K562 (cell line): ENCODE results near the gene HP.
"Not testable (repeated sequence)": the region's sequence is repeated elsewhere in the genome, so short reads cannot be mapped to it uniquely, and the experiment has no call there.

Source experiments
- CBFB ChIP-seq: sonication (generic); formaldehyde crosslinking; IDR thresholded peaks from 2 replicates; pipeline ENCODE4 v1.4.0; 2020; ENCODE audit warnings: mild to moderate bottlenecking, missing genetic modification reagents
- ESRRA ChIP-seq: fragments of 450-650 bp; IDR thresholded peaks from 2 replicates; pipeline ENCODE4 v1.6.1; 2014; ENCODE audit warnings: low read depth, mild to moderate bottlenecking, moderate library complexity, borderline replicate concordance
- ETV5 ChIP-seq: sonication (generic); formaldehyde crosslinking; IDR thresholded peaks from 2 replicates; pipeline ENCODE4 v1.4.0; 2020; ENCODE audit warnings: low read depth, mild to moderate bottlenecking, missing genetic modification reagents
- HCFC1 ChIP-seq: IDR thresholded peaks from 2 replicates; pipeline ENCODE4 v1.6.1; 2012; ENCODE audit warnings: low read depth, low read length, improper control_type of control experiment
- KDM1A ChIP-seq, 2 experiments: fragments of 450-650 bp; IDR thresholded peaks; 2 replicates each; pipeline ENCODE4 v1.6.1; 2016; ENCODE audit warnings: mild to moderate bottlenecking in 2 of 2
- POLR2AphosphoS5 ChIP-seq: IDR thresholded peaks from 2 replicates; pipeline ENCODE4 v1.6.1; 2011; ENCODE audit warnings: mild to moderate bottlenecking, low read depth, low read length, moderate library complexity; ENCODE audit not compliant: control insufficient read depth, insufficient read depth
- SMAD1 ChIP-seq: fragments of 150-350 bp; IDR thresholded peaks from 2 replicates; pipeline ENCODE4 v1.6.1; 2014; ENCODE audit warnings: low read length, low read depth; ENCODE audit not compliant: partially characterized antibody
- SMAD3 ChIP-seq: fragments of 450-650 bp; formaldehyde crosslinking; conservative IDR thresholded peaks from 2 replicates; pipeline ENCODE4 v1.4.0; 2020; ENCODE audit warnings: mild to moderate bottlenecking
- SMC3 ChIP-seq: conservative IDR thresholded peaks from 2 replicates; pipeline ENCODE4 v1.6.1; 2011; ENCODE audit warnings: low read depth, low read length, improper control_type of control experiment; ENCODE audit not compliant: insufficient read depth
- SP1 ChIP-seq: sonication (generic); formaldehyde crosslinking; IDR thresholded peaks from 2 replicates; pipeline ENCODE4 v1.8.1; 2022; ENCODE audit warnings: mild to moderate bottlenecking, missing genetic modification reagents
- TBP ChIP-seq: optimal IDR thresholded peaks from 2 replicates; pipeline ENCODE3; 2011; ENCODE audit warnings: low read depth, low read length, improper control_type of control experiment
- TF ChIP-seq, protein P1 (sequence below): sonication (generic); formaldehyde crosslinking; IDR thresholded peaks from 2 replicates; pipeline ENCODE4 v1.9.0; 2022; ENCODE audit warnings: mild to moderate bottlenecking, missing genetic modification reagents
- TF ChIP-seq, protein P2 (sequence below), 2 experiments: fragments of 450-650 bp; formaldehyde crosslinking in 1 of 2; IDR thresholded peaks; 2 replicates each; pipeline versions ENCODE4 v1.4.0 to v1.6.1; 2014 to 2020; ENCODE audit warnings: mild to moderate bottlenecking in 2 of 2, borderline replicate concordance in 1 of 2, low read depth in 1 of 2
- TF ChIP-seq, protein P3 (sequence below): IDR thresholded peaks from 2 replicates; pipeline ENCODE4 v1.6.1; 2011; ENCODE audit not compliant: insufficient read length; ENCODE audit errors: extremely low read depth

DNA sequence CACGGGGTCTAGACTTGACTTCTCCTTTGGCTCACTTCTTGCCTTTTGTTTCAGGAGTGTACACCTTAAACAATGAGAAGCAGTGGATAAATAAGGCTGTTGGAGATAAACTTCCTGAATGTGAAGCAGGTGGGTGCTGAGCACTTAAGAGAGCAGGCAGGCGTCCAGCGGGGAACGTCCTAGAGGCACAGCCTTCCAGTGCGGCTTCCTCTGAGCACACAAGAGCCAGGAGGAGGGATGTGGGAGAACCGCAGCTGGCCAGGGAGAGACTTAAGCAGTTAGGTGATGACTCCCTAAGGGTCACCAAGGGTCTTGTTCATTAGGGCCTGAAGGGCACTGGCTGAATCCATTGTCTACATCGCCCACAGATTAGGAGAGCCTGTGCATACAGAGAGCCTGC, 4.8 kb downstream of the HP start:
- TF ChIP-seq SMC3; HCFC1; POLR2AphosphoS5; KDM1A (IDR thresholded peaks at IDR 0.05); SMAD3; TBP; SP1 (CRISPR knock-in tag); ESRRA; ETV5 (CRISPR knock-in tag); SMAD1; CBFB: not testable (repeated sequence)
- TF ChIP-seq, protein P1, sequence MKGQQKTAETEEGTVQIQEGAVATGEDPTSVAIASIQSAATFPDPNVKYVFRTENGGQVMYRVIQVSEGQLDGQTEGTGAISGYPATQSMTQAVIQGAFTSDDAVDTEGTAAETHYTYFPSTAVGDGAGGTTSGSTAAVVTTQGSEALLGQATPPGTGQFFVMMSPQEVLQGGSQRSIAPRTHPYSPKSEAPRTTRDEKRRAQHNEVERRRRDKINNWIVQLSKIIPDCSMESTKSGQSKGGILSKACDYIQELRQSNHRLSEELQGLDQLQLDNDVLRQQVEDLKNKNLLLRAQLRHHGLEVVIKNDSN, result not testable (repeated sequence)
- TF ChIP-seq, protein P2, sequence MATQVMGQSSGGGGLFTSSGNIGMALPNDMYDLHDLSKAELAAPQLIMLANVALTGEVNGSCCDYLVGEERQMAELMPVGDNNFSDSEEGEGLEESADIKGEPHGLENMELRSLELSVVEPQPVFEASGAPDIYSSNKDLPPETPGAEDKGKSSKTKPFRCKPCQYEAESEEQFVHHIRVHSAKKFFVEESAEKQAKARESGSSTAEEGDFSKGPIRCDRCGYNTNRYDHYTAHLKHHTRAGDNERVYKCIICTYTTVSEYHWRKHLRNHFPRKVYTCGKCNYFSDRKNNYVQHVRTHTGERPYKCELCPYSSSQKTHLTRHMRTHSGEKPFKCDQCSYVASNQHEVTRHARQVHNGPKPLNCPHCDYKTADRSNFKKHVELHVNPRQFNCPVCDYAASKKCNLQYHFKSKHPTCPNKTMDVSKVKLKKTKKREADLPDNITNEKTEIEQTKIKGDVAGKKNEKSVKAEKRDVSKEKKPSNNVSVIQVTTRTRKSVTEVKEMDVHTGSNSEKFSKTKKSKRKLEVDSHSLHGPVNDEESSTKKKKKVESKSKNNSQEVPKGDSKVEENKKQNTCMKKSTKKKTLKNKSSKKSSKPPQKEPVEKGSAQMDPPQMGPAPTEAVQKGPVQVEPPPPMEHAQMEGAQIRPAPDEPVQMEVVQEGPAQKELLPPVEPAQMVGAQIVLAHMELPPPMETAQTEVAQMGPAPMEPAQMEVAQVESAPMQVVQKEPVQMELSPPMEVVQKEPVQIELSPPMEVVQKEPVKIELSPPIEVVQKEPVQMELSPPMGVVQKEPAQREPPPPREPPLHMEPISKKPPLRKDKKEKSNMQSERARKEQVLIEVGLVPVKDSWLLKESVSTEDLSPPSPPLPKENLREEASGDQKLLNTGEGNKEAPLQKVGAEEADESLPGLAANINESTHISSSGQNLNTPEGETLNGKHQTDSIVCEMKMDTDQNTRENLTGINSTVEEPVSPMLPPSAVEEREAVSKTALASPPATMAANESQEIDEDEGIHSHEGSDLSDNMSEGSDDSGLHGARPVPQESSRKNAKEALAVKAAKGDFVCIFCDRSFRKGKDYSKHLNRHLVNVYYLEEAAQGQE (IDR thresholded peaks at IDR 0.05; ENCODE audit: borderline replicate concordance), result not testable (repeated sequence)
- TF ChIP-seq, protein P2 (CRISPR knock-in tag; IDR thresholded peaks at IDR 0.05; ENCODE audit: low read depth), result not testable (repeated sequence)
- TF ChIP-seq, protein P3, sequence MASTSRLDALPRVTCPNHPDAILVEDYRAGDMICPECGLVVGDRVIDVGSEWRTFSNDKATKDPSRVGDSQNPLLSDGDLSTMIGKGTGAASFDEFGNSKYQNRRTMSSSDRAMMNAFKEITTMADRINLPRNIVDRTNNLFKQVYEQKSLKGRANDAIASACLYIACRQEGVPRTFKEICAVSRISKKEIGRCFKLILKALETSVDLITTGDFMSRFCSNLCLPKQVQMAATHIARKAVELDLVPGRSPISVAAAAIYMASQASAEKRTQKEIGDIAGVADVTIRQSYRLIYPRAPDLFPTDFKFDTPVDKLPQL, result not testable (repeated sequence)
